ENCODE measurements around the gene CALY.
A peak's percentile ranks its signal among the peaks of the same experiment; 100 is the strongest.

CALY gene

GRCh38 chr10:133349160-133349568 is 12.5 kb upstream of the CALY start:
- H3K9ac ChIP-seq (ENCODE audit: low read depth, low read length, poor library complexity): peak overlapping the region; percentile 70
- peak overlapping the region; percentile 89 for H3K4ac ChIP-seq (ENCODE audit: low read length)
- H2BK120ac ChIP-seq (ENCODE audit: low read depth, low read length): no peak overlapping the region
- peaks cover 0 to 7% of the 10 kb centered on the region in 2 donors for H3K4me1 ChIP-seq (ENCODE audit: control insufficient read depth in 2 of 2, insufficient read depth in 1 of 2, low read depth in 1 of 2, low read length in 2 of 2)
- peak overlapping the region; percentile 79 for H4K91ac ChIP-seq (ENCODE audit: low read depth, low read length, poor library complexity)
- peak overlapping the region; percentile 70 for H2AK5ac ChIP-seq (ENCODE audit: low read depth, low read length)
- H3K4me2 ChIP-seq (ENCODE audit: insufficient read depth, low read length, poor library complexity, severe bottlenecking): no peak overlapping the region
- peak overlapping the region; percentile 90 for H3K23ac ChIP-seq (ENCODE audit: low read depth, low read length, poor library complexity)
- H2BK5ac ChIP-seq (ENCODE audit: low read length): peak overlapping the region; percentile 35
- H3K36me3 ChIP-seq (replicated peaks in 1 of 2; ENCODE audit: control insufficient read depth in 2 of 2, insufficient read depth in 2 of 2, low read length in 2 of 2): no peaks in the 10 kb centered on the region
- DNase-seq (ENCODE audit: low spot score): no peak
- no peak overlapping the region for H2AFZ ChIP-seq (ENCODE audit: low read length)
- 100% methylated on average over 1 to 4 of the region's 8 CpGs for WGBS, 2 donors (ENCODE audit: extremely low coverage in 2 of 2, insufficient read length in 2 of 2, insufficient replicate concordance in 1 of 2)
- no peak overlapping the region for H3K27ac ChIP-seq (replicated peaks; ENCODE audit: low read length)
- H3K18ac ChIP-seq (ENCODE audit: low read length): peak overlapping the region; percentile 74
- H2BK12ac ChIP-seq (ENCODE audit: low read length): peak overlapping the region; percentile 7
- H4K8ac ChIP-seq (ENCODE audit: low read depth, low read length): peak overlapping the region; percentile 86
- H3K9me3 ChIP-seq (replicated peaks in 1 of 2; ENCODE audit: control insufficient read depth in 2 of 2, insufficient read depth in 1 of 2, low read depth in 1 of 2, low read length in 2 of 2): peaks cover 5 to 10% of the 10 kb centered on the region in 2 donors
- peak overlapping the region in 1 of 2 donors; percentile 66 for H3K4me3 ChIP-seq (ENCODE audit: low read length in 2 of 2)
- peak overlapping the region; percentile 99 for H3K14ac ChIP-seq (ENCODE audit: low read length)
- H3K27me3 ChIP-seq (ENCODE audit: control insufficient read depth in 3 of 3, insufficient read depth in 3 of 3, low read depth in 1 of 3, low read length in 3 of 3): no peaks in the 10 kb centered on the region
- H3K79me1 ChIP-seq (ENCODE audit: low read depth, low read length): peaks cover 10% of the 10 kb centered on the region
- peak overlapping the region; percentile 5 for H2BK15ac ChIP-seq (ENCODE audit: low read length)

DNA sequence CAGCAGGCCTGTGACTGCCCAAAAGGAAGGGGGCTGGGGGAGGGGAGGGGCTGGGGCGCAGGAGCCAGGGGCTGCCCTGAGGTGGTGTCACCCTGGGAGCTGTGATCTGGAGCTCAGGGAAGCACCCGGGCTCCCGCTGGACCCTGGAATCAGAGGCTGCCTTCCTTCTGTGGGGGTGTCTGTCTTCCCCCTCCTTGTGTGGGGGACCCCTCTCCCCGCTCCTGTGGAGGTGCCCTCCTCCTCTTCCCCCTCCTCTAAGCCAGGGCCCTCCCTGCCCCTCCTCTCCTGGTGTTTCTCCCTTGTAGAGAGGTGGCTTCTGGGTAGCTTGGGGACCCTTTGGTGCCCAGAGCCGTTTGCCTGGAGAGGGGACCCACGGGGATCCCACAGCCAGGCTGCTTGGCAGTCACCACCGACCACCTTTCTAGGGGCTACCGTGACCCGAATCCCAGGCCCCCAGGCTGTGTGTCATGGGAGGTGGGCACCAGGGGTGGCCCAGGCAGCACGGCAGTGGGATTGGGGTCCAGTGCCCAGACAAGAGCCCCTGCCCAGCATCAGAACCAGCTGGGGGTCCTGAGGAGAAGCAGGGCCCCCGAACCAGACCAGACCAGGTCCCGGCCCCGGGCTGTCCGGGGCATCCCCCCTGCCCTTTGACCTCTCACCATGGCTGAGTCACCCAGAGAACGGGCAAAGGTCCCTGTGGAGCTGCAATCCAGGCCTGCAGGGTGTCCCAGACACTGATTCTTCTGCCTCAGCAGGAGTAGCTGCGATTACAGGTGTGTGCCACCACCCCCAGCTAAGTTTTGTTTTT is 11.2 kb upstream of the CALY start:
- H2BK120ac ChIP-seq (ENCODE audit: low read depth, low read length): no peak overlapping the region
- no peaks in the 10 kb centered on the region for H3K36me3 ChIP-seq (replicated peaks in 1 of 2; ENCODE audit: control insufficient read depth in 2 of 2, insufficient read depth in 2 of 2, low read length in 2 of 2)
- H4K91ac ChIP-seq (ENCODE audit: low read depth, low read length, poor library complexity): no peak overlapping the region
- H3K79me1 ChIP-seq (ENCODE audit: low read depth, low read length): peaks cover 7% of the 10 kb centered on the region
- no peak overlapping the region for H2AFZ ChIP-seq (ENCODE audit: low read length)
- H2BK12ac ChIP-seq (ENCODE audit: low read length): peak overlapping the region; percentile 41
- H3K9ac ChIP-seq (ENCODE audit: low read depth, low read length, poor library complexity): no peak overlapping the region
- H3K4me3 ChIP-seq (ENCODE audit: low read length in 2 of 2): no peak overlapping the region
- peak overlapping the region; percentile 44 for H3K23ac ChIP-seq (ENCODE audit: low read depth, low read length, poor library complexity)
- peak overlapping the region; percentile 24 for H2BK5ac ChIP-seq (ENCODE audit: low read length)
- H4K8ac ChIP-seq (ENCODE audit: low read depth, low read length): no peak overlapping the region
- peaks cover 5 to 10% of the 10 kb centered on the region in 2 donors for H3K9me3 ChIP-seq (replicated peaks in 1 of 2; ENCODE audit: control insufficient read depth in 2 of 2, insufficient read depth in 1 of 2, low read depth in 1 of 2, low read length in 2 of 2)
- no peak for DNase-seq (ENCODE audit: low spot score)
- H3K18ac ChIP-seq (ENCODE audit: low read length): peak overlapping the region; percentile 80
- WGBS, 2 donors (ENCODE audit: extremely low coverage in 2 of 2, insufficient read length in 2 of 2, insufficient replicate concordance in 1 of 2): no CpG with 5 or more reads among the region's 16 CpGs
- peak overlapping the region; percentile 89 for H2BK15ac ChIP-seq (ENCODE audit: low read length)
- H3K27ac ChIP-seq (replicated peaks; ENCODE audit: low read length): no peak overlapping the region
- H3K4ac ChIP-seq (ENCODE audit: low read length): peak overlapping the region; percentile 37
- H3K4me2 ChIP-seq (ENCODE audit: insufficient read depth, low read length, poor library complexity, severe bottlenecking): peak overlapping the region; percentile 12
- H2AK5ac ChIP-seq (ENCODE audit: low read depth, low read length): peak overlapping the region; percentile 70
- H3K4me1 ChIP-seq (ENCODE audit: control insufficient read depth in 2 of 2, insufficient read depth in 1 of 2, low read depth in 1 of 2, low read length in 2 of 2): peaks cover 0 to 7% of the 10 kb centered on the region in 2 donors
- H3K14ac ChIP-seq (ENCODE audit: low read length): peak overlapping the region; percentile 82
- no peaks in the 10 kb centered on the region for H3K27me3 ChIP-seq (ENCODE audit: control insufficient read depth in 3 of 3, insufficient read depth in 3 of 3, low read depth in 1 of 3, low read length in 3 of 3)

DNA sequence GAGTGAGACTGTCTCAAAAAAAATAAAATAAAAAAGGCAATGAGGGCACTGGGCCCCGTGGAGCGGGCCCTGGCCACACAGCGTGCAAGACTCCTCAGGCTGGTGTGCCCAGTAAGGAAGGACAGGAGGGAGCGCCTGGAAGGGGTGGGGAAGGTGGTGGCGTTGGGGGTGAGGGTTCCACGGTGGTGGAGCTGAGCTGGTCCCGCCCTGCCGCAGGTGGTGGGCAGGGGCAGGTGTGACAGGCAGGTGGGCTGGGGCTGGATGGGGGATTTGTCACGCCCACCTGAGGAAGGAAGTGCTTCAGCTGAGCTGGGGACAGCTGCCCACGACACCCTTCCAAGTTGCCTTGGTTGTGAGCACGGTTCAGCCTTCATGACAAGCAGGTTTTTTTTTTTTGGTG is 9.7 kb upstream of the CALY start:
- H2BK5ac ChIP-seq (ENCODE audit: low read length): peak overlapping the region; percentile 66
- H3K4me3 ChIP-seq (ENCODE audit: low read length in 2 of 2): no peak overlapping the region
- no peak overlapping the region for H3K4me2 ChIP-seq (ENCODE audit: insufficient read depth, low read length, poor library complexity, severe bottlenecking)
- peaks cover 0 to 7% of the 10 kb centered on the region in 2 donors for H3K4me1 ChIP-seq (ENCODE audit: control insufficient read depth in 2 of 2, insufficient read depth in 1 of 2, low read depth in 1 of 2, low read length in 2 of 2)
- peak overlapping the region; percentile 85 for H3K18ac ChIP-seq (ENCODE audit: low read length)
- no peaks in the 10 kb centered on the region for H3K27me3 ChIP-seq (ENCODE audit: control insufficient read depth in 3 of 3, insufficient read depth in 3 of 3, low read depth in 1 of 3, low read length in 3 of 3)
- no peak overlapping the region for H2AK5ac ChIP-seq (ENCODE audit: low read depth, low read length)
- H3K4ac ChIP-seq (ENCODE audit: low read length): peak overlapping the region; percentile 66
- no peak for DNase-seq (ENCODE audit: low spot score)
- H3K27ac ChIP-seq (replicated peaks; ENCODE audit: low read length): no peak overlapping the region
- H2BK15ac ChIP-seq (ENCODE audit: low read length): no peak overlapping the region
- H2AFZ ChIP-seq (ENCODE audit: low read length): no peak overlapping the region
- no peak overlapping the region for H4K91ac ChIP-seq (ENCODE audit: low read depth, low read length, poor library complexity)
- H2BK120ac ChIP-seq (ENCODE audit: low read depth, low read length): no peak overlapping the region
- no CpG with 5 or more reads among the region's 11 CpGs for WGBS, 2 donors (ENCODE audit: extremely low coverage in 2 of 2, insufficient read length in 2 of 2, insufficient replicate concordance in 1 of 2)
- peak overlapping the region; percentile 85 for H3K23ac ChIP-seq (ENCODE audit: low read depth, low read length, poor library complexity)
- H3K9me3 ChIP-seq (replicated peaks in 1 of 2; ENCODE audit: control insufficient read depth in 2 of 2, insufficient read depth in 1 of 2, low read depth in 1 of 2, low read length in 2 of 2): peaks cover 5 to 10% of the 10 kb centered on the region in 2 donors
- H2BK12ac ChIP-seq (ENCODE audit: low read length): no peak overlapping the region
- H3K79me1 ChIP-seq (ENCODE audit: low read depth, low read length): peaks cover 7% of the 10 kb centered on the region
- no peaks in the 10 kb centered on the region for H3K36me3 ChIP-seq (replicated peaks in 1 of 2; ENCODE audit: control insufficient read depth in 2 of 2, insufficient read depth in 2 of 2, low read length in 2 of 2)
- no peak overlapping the region for H4K8ac ChIP-seq (ENCODE audit: low read depth, low read length)
- H3K9ac ChIP-seq (ENCODE audit: low read depth, low read length, poor library complexity): no peak overlapping the region
- H3K14ac ChIP-seq (ENCODE audit: low read length): peak overlapping the region; percentile 56

- no CpG with 5 or more reads among the region's 5 CpGs for WGBS, 2 donors (ENCODE audit: extremely low coverage in 2 of 2, insufficient read length in 2 of 2, insufficient replicate concordance in 1 of 2)
- Histone ChIP-seq H2BK120ac (ENCODE audit: low read depth, low read length) (no peak overlapping the region), H3K27me3 (ENCODE audit: control insufficient read depth in 3 of 3, insufficient read depth in 3 of 3, low read depth in 1 of 3, low read length in 3 of 3) (no peaks in the 10 kb centered on the region), H2AFZ (ENCODE audit: low read length) (no peak overlapping the region), H4K8ac (ENCODE audit: low read depth, low read length) (no peak overlapping the region), H3K4me3 (ENCODE audit: low read length in 2 of 2) (no peak overlapping the region), H2BK5ac (ENCODE audit: low read length) (no peak overlapping the region), H3K4ac (ENCODE audit: low read length) (no peak overlapping the region), H3K4me1 (ENCODE audit: control insufficient read depth in 2 of 2, insufficient read depth in 1 of 2, low read depth in 1 of 2, low read length in 2 of 2) (peaks cover 0 to 5% of the 10 kb centered on the region in 2 donors), H3K9me3 (replicated peaks in 1 of 2; ENCODE audit: control insufficient read depth in 2 of 2, insufficient read depth in 1 of 2, low read depth in 1 of 2, low read length in 2 of 2) (peaks cover 4 to 10% of the 10 kb centered on the region in 2 donors), H3K18ac (ENCODE audit: low read length) (no peak overlapping the region), H3K14ac (ENCODE audit: low read length) (no peak overlapping the region), H3K23ac (ENCODE audit: low read depth, low read length, poor library complexity) (no peak overlapping the region), H2BK15ac (ENCODE audit: low read length) (no peak overlapping the region), H2BK12ac (ENCODE audit: low read length) (no peak overlapping the region), H2AK5ac (ENCODE audit: low read depth, low read length) (no peak overlapping the region), H4K91ac (ENCODE audit: low read depth, low read length, poor library complexity) (no peak overlapping the region), H3K4me2 (ENCODE audit: insufficient read depth, low read length, poor library complexity, severe bottlenecking) (no peak overlapping the region), H3K9ac (ENCODE audit: low read depth, low read length, poor library complexity) (no peak overlapping the region), H3K79me1 (ENCODE audit: low read depth, low read length) (peaks cover 3% of the 10 kb centered on the region), H3K36me3 (replicated peaks in 1 of 2; ENCODE audit: control insufficient read depth in 2 of 2, insufficient read depth in 2 of 2, low read length in 2 of 2) (no peaks in the 10 kb centered on the region), H3K27ac (replicated peaks; ENCODE audit: low read length) (no peak overlapping the region)
- DNase-seq (ENCODE audit: low spot score): no peak
These were observed 7.5 kb upstream of the CALY start for GRCh38 chr10:133344236-133344635.
